ENCODE measurements around the gene CALM3.

- TF ChIP-seq POLR2A (IDR thresholded peaks at IDR 0.05; ENCODE audit: low read length) (no peak), GATA1 (IDR thresholded peaks at IDR 0.05; ENCODE audit: low read depth, low read length) (no peak)
Observed at GRCh38 chr19:46659151-46660007, 58.2 kb downstream of the CALM3 start.

Measured in erythroblast (primary cell).